Muscle of leg (tissue), 11 donors: ENCODE data around the gene TEX36. TPM values are rescaled to one million over a fixed set of nuclear protein-coding genes. Genes with fewer than 3 reads are reported as not detected.
"Not testable (repeated sequence)": the region's sequence is repeated elsewhere in the genome, so short reads cannot be mapped to it uniquely, and the experiment has no call there.

Experiments used
- DNase-seq: peaks from one replicate; pipeline ENCODE4 v3.0.0; 2013
- H3K27ac ChIP-seq: one replicate; pipeline ENCODE4 v1.5.1; 2013; ENCODE audit warnings: mild to moderate bottlenecking, low read length, control low read depth
- H3K27me3 ChIP-seq: one replicate; pipeline ENCODE4 v1.6.1; 2013; ENCODE audit warnings: low read length; ENCODE audit not compliant: control insufficient read depth, insufficient read depth
- H3K36me3 ChIP-seq: one replicate; pipeline ENCODE4 v1.6.1; 2013; ENCODE audit warnings: low read length; ENCODE audit not compliant: control insufficient read depth, insufficient read depth
- H3K4me1 ChIP-seq: one replicate; pipeline ENCODE4 v1.6.1; 2013; ENCODE audit warnings: low read length; ENCODE audit not compliant: control insufficient read depth, insufficient read depth
- H3K4me3 ChIP-seq: one replicate; pipeline ENCODE4 v1.5.1; 2013; ENCODE audit warnings: low read length, control low read depth
- H3K9me3 ChIP-seq: replicated peaks from 2 replicates; pipeline ENCODE4 v1.6.1; 2013; ENCODE audit warnings: low read depth, low read length; ENCODE audit not compliant: control insufficient read depth
- WGBS: methylation state at CpG from one replicate; pipeline ENCODE4 v1.1.5; 2013; ENCODE audit warnings: missing lambda C conversion rate; ENCODE audit not compliant: insufficient coverage; 5-methylcytosine and 5-hydroxymethylcytosine counted together
- polyA plus RNA-seq, 8 donors: library from polyadenylated mRNA; unstranded; fragments of 120-200 nt; gene quantifications; one replicate each; pipeline versions ENCODE4 v1.2.1 to v1.2.3, GENCODE V29; 2013; ENCODE audit warnings: inconsistent platforms in 1 of 8, low replicate concordance in 1 of 8; ENCODE audit not compliant: insufficient read length in 8 of 8, insufficient read depth in 1 of 8
- total RNA-seq: library from RNA; stranded (reverse); fragments of 120-200 nt; gene quantifications from one replicate; pipeline ENCODE4 v1.2.4, GENCODE V29; 2013

The TEX36 gene
- total and polyA plus RNA-seq, 9 donors: 0.50 TPM; not detected in 8

GRCh38 chr10:125709553-125710474 lies 26.9 kb upstream of the TEX36 start:
- Histone ChIP-seq H3K4me1 (no peaks in the 10 kb centered on the region), H3K27me3 (no peaks in the 10 kb centered on the region), H3K27ac (no peak overlapping the region), H3K9me3 (peaks cover 10% of the 10 kb centered on the region), H3K4me3 (no peak overlapping the region), H3K36me3 (no peaks in the 10 kb centered on the region)
- peak; percentile 23 for DNase-seq
- 19% methylated on average over 3 of the region's 12 CpGs for WGBS

- H3K4me1 ChIP-seq: no peaks in the 10 kb centered on the region
- no peak for DNase-seq
- WGBS: 56% methylated on average over 2 of the region's 5 CpGs
- H3K27ac ChIP-seq: no peak overlapping the region
- H3K36me3 ChIP-seq: no peaks in the 10 kb centered on the region
- peaks cover 9% of the 10 kb centered on the region for H3K9me3 ChIP-seq
- no peaks in the 10 kb centered on the region for H3K27me3 ChIP-seq
- H3K4me3 ChIP-seq: no peak overlapping the region
Observed at GRCh38 chr10:125708971-125709503, 26.1 kb upstream of the TEX36 start.

- Histone ChIP-seq H3K4me3 (no peak overlapping the region), H3K27me3 (no peaks in the 10 kb centered on the region), H3K27ac (no peak overlapping the region), H3K4me1 (no peaks in the 10 kb centered on the region), H3K9me3 (peaks cover 3% of the 10 kb centered on the region), H3K36me3 (no peaks in the 10 kb centered on the region)
- WGBS: 79% methylated on average over 2 of the region's 6 CpGs
- DNase-seq: no peak
Observed at GRCh38 chr10:125707541-125708468, 24.8 kb upstream of the TEX36 start.

- Histone ChIP-seq H3K9me3 (no peaks in the 10 kb centered on the region), H3K27ac (no peak overlapping the region), H3K27me3 (peaks cover 2% of the 10 kb centered on the region), H3K4me3 (no peak overlapping the region), H3K36me3 (no peaks in the 10 kb centered on the region), H3K4me1 (no peaks in the 10 kb centered on the region)
- no CpG with 5 or more reads among the region's 3 CpGs for WGBS
- DNase-seq: peak; percentile 41
Observed at GRCh38 chr10:125700355-125700911, 17.5 kb upstream of the TEX36 start.

GRCh38 chr10:125699562-125700143 lies 16.7 kb upstream of the TEX36 start:
- H3K4me1 ChIP-seq: no peaks in the 10 kb centered on the region
- no peaks in the 10 kb centered on the region for H3K9me3 ChIP-seq
- no peaks in the 10 kb centered on the region for H3K36me3 ChIP-seq
- peaks cover 2% of the 10 kb centered on the region for H3K27me3 ChIP-seq
- H3K4me3 ChIP-seq: no peak overlapping the region
- WGBS: 85% methylated on average over 3 of the region's 6 CpGs
- no peak for DNase-seq
- H3K27ac ChIP-seq: no peak overlapping the region

- H3K4me1 ChIP-seq: no peaks in the 10 kb centered on the region
- H3K36me3 ChIP-seq: no peaks in the 10 kb centered on the region
- H3K27me3 ChIP-seq: peaks cover 2% of the 10 kb centered on the region
- no peak overlapping the region for H3K27ac ChIP-seq
- no peak overlapping the region for H3K4me3 ChIP-seq
- no peak for DNase-seq
- H3K9me3 ChIP-seq: no peaks in the 10 kb centered on the region
- 71% methylated on average over 5 of the region's 9 CpGs for WGBS
Observed at GRCh38 chr10:125698481-125698998, 15.6 kb upstream of the TEX36 start.

- not testable (repeated sequence) for DNase-seq, H3K36me3 ChIP-seq, H3K9me3 ChIP-seq, H3K4me3 ChIP-seq, H3K27me3 ChIP-seq, H3K4me1 ChIP-seq, H3K27ac ChIP-seq
- WGBS: 86% methylated on average over 4 of the region's 6 CpGs
Observed at GRCh38 chr10:125696884-125697283, 13.9 kb upstream of the TEX36 start.

- no peaks in the 10 kb centered on the region for H3K4me1 ChIP-seq
- peaks cover 2% of the 10 kb centered on the region for H3K27me3 ChIP-seq
- no CpG with 5 or more reads among the region's 1 CpG for WGBS
- H3K27ac ChIP-seq: no peak overlapping the region
- no peaks in the 10 kb centered on the region for H3K9me3 ChIP-seq
- no peak overlapping the region for H3K4me3 ChIP-seq
- H3K36me3 ChIP-seq: no peaks in the 10 kb centered on the region
- peak; percentile 6 for DNase-seq
Observed at GRCh38 chr10:125694883-125695282, 11.9 kb upstream of the TEX36 start.

GRCh38 chr10:125693524-125693847 lies 10.5 kb upstream of the TEX36 start:
- Histone ChIP-seq H3K9me3 (no peaks in the 10 kb centered on the region), H3K27me3 (peaks cover 2% of the 10 kb centered on the region), H3K4me1 (no peaks in the 10 kb centered on the region), H3K36me3 (no peaks in the 10 kb centered on the region), H3K4me3 (no peak overlapping the region), H3K27ac (no peak overlapping the region)
- DNase-seq: no peak
- whole genome bisulfite sequencing: 92% methylated on average over 2 of the region's 2 CpGs
